Mesenchymal stem cell (in vitro differentiated cells and primary cell): Measurements from ENCODE around the gene HOXA13.

Source experiments
- DNase-seq: peaks from one replicate; pipeline ENCODE4 v3.0.0-alpha.2; 2013
- H2AFZ ChIP-seq: one replicate; pipeline ENCODE4 v1.6.1; 2013; ENCODE audit warnings: low read depth, mild to moderate bottlenecking, control low read depth, inconsistent platforms, low read length, moderate library complexity
- H2AK5ac ChIP-seq: 2 replicates; pipeline ENCODE4 v1.6.1; 2013; ENCODE audit warnings: low read length, moderate library complexity, mild to moderate bottlenecking, inconsistent platforms; ENCODE audit not compliant: severe bottlenecking
- H2BK120ac ChIP-seq: one replicate; pipeline ENCODE4 v1.6.1; 2013; ENCODE audit warnings: low read depth, mild to moderate bottlenecking, inconsistent platforms, low read length, moderate library complexity
- H2BK12ac ChIP-seq, 2 experiments: one replicate each; pipeline ENCODE4 v1.6.1; 2013; ENCODE audit warnings: inconsistent platforms in 2 of 2, low read length in 2 of 2, mild to moderate bottlenecking in 2 of 2, moderate library complexity in 2 of 2, control low read depth in 1 of 2
- H2BK15ac ChIP-seq: one replicate; pipeline ENCODE4 v1.6.1; 2013; ENCODE audit warnings: mild to moderate bottlenecking, low read depth, inconsistent platforms; ENCODE audit not compliant: poor library complexity, severe bottlenecking
- H2BK5ac ChIP-seq: 2 replicates; pipeline ENCODE4 v1.6.1; 2013; ENCODE audit warnings: low read depth, mild to moderate bottlenecking, low read length, control low read depth, inconsistent platforms; ENCODE audit not compliant: poor library complexity, severe bottlenecking
- H3K14ac ChIP-seq, 2 experiments: one replicate each; pipeline ENCODE4 v1.6.1; 2013; ENCODE audit warnings: inconsistent platforms in 2 of 2, low read length in 2 of 2, control low read depth in 1 of 2, mild to moderate bottlenecking in 1 of 2, moderate library complexity in 1 of 2
- H3K18ac ChIP-seq, 2 experiments: one replicate each; pipeline ENCODE4 v1.6.1; 2013; ENCODE audit warnings: inconsistent platforms in 2 of 2, low read length in 2 of 2, control low read depth in 1 of 2, low read depth in 1 of 2, mild to moderate bottlenecking in 1 of 2
- H3K23ac ChIP-seq, 2 experiments: one replicate each; pipeline ENCODE4 v1.6.1; 2013; ENCODE audit warnings: inconsistent platforms in 2 of 2, low read length in 2 of 2, mild to moderate bottlenecking in 2 of 2, moderate library complexity in 2 of 2, control low read depth in 1 of 2
- H3K27ac ChIP-seq: 2 replicates; pipeline ENCODE4 v1.5.1; 2013; ENCODE audit warnings: mild to moderate bottlenecking, moderate library complexity, low read length, control low read depth, inconsistent platforms; ENCODE audit not compliant: poor library complexity, severe bottlenecking
- H3K27me3 ChIP-seq, 2 experiments: 2 replicates each; pipeline versions ENCODE4 v1.6.1 to v1.7.0; 2013; ENCODE audit warnings: low read length in 2 of 2, mild to moderate bottlenecking in 2 of 2, moderate library complexity in 2 of 2, control low read depth in 1 of 2, inconsistent platforms in 1 of 2; ENCODE audit not compliant: control insufficient read depth in 1 of 2, insufficient read depth in 1 of 2
- H3K36me3 ChIP-seq, 2 experiments: 2 replicates each; pipeline versions ENCODE4 v1.6.1 to v1.7.0; 2013; ENCODE audit warnings: low read length in 2 of 2, control low read depth in 1 of 2, inconsistent platforms in 1 of 2, low read depth in 1 of 2, mild to moderate bottlenecking in 1 of 2; ENCODE audit not compliant: insufficient read depth in 2 of 2, control insufficient read depth in 1 of 2
- H3K4ac ChIP-seq, 2 experiments: one replicate each; pipeline ENCODE4 v1.6.1; 2013; ENCODE audit warnings: inconsistent platforms in 2 of 2, low read length in 2 of 2, mild to moderate bottlenecking in 2 of 2, moderate library complexity in 2 of 2, control low read depth in 1 of 2, low read depth in 1 of 2
- H3K4me1 ChIP-seq: 2 replicates; pipeline ENCODE4 v1.6.1; 2013; ENCODE audit warnings: low read depth, low read length, control low read depth; ENCODE audit not compliant: control insufficient read depth, insufficient read depth
- H3K4me2 ChIP-seq: 2 replicates; pipeline ENCODE4 v1.6.1; 2013; ENCODE audit warnings: low read length, mild to moderate bottlenecking, inconsistent platforms; ENCODE audit not compliant: poor library complexity, severe bottlenecking
- H3K4me3 ChIP-seq, 2 experiments: 2 replicates each; pipeline versions ENCODE4 v1.5.1 to v1.7.0; 2013; ENCODE audit warnings: low read length in 2 of 2, mild to moderate bottlenecking in 2 of 2, control low read depth in 1 of 2, low read depth in 1 of 2; ENCODE audit not compliant: insufficient read depth in 1 of 2
- H3K79me1 ChIP-seq: replicated peaks from 2 replicates; pipeline ENCODE4 v1.6.1; 2013; ENCODE audit warnings: mild to moderate bottlenecking, control low read depth, low read length, inconsistent platforms; ENCODE audit not compliant: poor library complexity, severe bottlenecking
- H3K9ac ChIP-seq: 2 replicates; pipeline ENCODE4 v1.7.0; 2013; ENCODE audit warnings: mild to moderate bottlenecking, low read length, moderate library complexity
- H3K9me3 ChIP-seq: 2 replicates; pipeline ENCODE4 v1.7.0; 2013; ENCODE audit warnings: mild to moderate bottlenecking, low read length; ENCODE audit not compliant: control insufficient read depth
- H4K8ac ChIP-seq: one replicate; pipeline ENCODE4 v1.6.1; 2013; ENCODE audit warnings: inconsistent platforms, mild to moderate bottlenecking, low read length, moderate library complexity
- H4K91ac ChIP-seq: one replicate; pipeline ENCODE4 v1.6.1; 2013; ENCODE audit warnings: mild to moderate bottlenecking, low read length, inconsistent platforms
- WGBS: methylation state at CpG from one replicate; pipeline ENCODE4 v1.1.7; 2013; ENCODE audit warnings: mixed read lengths; 5-methylcytosine and 5-hydroxymethylcytosine counted together

Gene HOXA13

DNA sequence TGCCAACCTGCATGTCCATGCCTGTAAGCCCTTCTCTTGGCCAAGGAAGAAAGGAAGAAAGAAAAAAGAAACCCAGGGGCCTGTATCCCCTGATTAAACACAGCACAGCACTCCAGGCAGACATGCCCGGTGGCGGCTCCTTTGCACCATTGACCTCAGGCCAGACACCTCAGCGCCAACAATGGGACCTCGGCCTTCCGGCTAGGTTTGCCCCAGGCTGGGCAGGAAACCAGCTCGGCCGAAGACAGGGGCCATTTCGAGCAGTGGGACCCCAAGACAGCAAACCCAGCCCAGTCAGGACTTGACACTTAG lies 28.6 kb downstream of the HOXA13 start:
- Histone ChIP-seq H3K27ac (peak overlapping the region; percentile 91), H2BK120ac (peak overlapping the region; percentile 84), H2BK15ac (no peak overlapping the region), H3K27me3 (peaks cover 0 to 8% of the 10 kb centered on the region in 2 experiments), H3K9me3 (no peaks in the 10 kb centered on the region), H3K4me3 (peak overlapping the region; percentile 57 to 92), H2AFZ (no peak overlapping the region), H2AK5ac (no peak overlapping the region), H3K4ac (peak overlapping the region in 1 of 2 experiments; percentile 35), H3K36me3 (peaks cover 4 to 66% of the 10 kb centered on the region in 2 experiments), H3K79me1 (no peaks in the 10 kb centered on the region), H3K4me1 (peaks cover 5% of the 10 kb centered on the region), H4K91ac (no peak overlapping the region), H3K23ac (no peak overlapping the region), H3K14ac (peak overlapping the region in 1 of 2 experiments; percentile 79), H2BK12ac (peak overlapping the region; percentile 47 to 57), H2BK5ac (peak overlapping the region; percentile 71), H3K4me2 (peak overlapping the region; percentile 60), H3K18ac (peak overlapping the region; percentile 65 to 67), H3K9ac (peak overlapping the region; percentile 90), H4K8ac (no peak overlapping the region)
- 4% methylated on average over 8 of the region's 8 CpGs for WGBS
- peak; percentile 52 for DNase-seq

DNA sequence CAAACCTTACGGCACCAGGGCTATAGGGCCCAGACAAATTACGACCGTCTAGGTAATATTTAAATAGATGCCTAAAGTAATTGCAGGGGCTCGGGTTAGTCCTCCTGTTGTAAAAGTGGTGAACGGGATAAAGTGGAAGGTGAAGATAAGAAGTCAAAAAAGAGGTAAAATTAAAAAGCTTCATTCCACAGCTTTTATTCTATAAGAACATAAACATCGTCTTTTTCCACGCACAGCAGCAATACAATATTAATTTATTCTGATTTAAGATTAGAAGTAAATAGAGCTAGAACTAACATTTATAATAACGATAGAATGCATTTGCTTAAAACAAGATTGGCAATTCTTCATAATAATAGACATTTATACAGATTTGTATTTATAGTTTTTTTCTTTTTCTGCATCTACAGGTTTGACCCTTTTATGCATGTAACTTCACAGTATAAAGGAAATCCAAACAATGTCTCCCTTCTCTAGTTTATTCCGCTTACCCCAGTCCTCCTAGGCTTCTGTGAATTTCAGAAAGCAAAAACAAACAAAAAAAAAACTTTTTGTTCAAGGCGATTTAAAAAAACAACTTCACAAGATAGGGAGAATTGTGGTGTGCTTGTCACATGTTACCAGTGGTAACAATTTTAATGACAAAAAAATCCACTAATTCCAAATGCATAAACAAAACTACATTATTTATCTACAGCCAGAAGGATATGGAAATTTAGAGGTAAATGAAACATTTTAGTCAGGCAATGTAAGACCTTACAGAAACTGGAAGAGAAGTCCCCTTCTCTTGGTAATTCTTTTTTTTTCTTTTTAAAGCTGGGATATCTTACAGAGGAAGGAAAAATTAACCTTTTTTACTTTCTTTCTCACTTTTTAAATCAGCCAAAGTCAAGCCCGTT lies 29.2 kb downstream of the HOXA13 start:
- no peak overlapping the region for H4K91ac ChIP-seq
- H3K79me1 ChIP-seq = no peaks in the 10 kb centered on the region
- H3K4me1 ChIP-seq = peaks cover 9% of the 10 kb centered on the region
- peaks cover 0 to 8% of the 10 kb centered on the region in 2 experiments for H3K27me3 ChIP-seq
- H2BK12ac ChIP-seq = no peak overlapping the region
- peak overlapping the region; percentile 60 for H3K4me2 ChIP-seq
- H3K4ac ChIP-seq = peak overlapping the region in 1 of 2 experiments; percentile 86
- no peak for DNase-seq
- peak overlapping the region; percentile 75 for H2BK5ac ChIP-seq
- WGBS = 16% methylated on average over 4 of the region's 11 CpGs
- peak overlapping the region; percentile 70 to 92 for H3K4me3 ChIP-seq
- no peak overlapping the region for H4K8ac ChIP-seq
- no peak overlapping the region for H2AFZ ChIP-seq
- H2BK15ac ChIP-seq = no peak overlapping the region
- no peak overlapping the region for H2AK5ac ChIP-seq
- no peak overlapping the region for H3K23ac ChIP-seq
- peak overlapping the region; percentile 90 for H3K9ac ChIP-seq
- H3K36me3 ChIP-seq = peaks cover 4 to 66% of the 10 kb centered on the region in 2 experiments
- H2BK120ac ChIP-seq = no peak overlapping the region
- no peak overlapping the region for H3K14ac ChIP-seq
- H3K18ac ChIP-seq = peak overlapping the region; percentile 58 to 97
- H3K9me3 ChIP-seq = no peaks in the 10 kb centered on the region
- H3K27ac ChIP-seq = peak overlapping the region; percentile 91

DNA sequence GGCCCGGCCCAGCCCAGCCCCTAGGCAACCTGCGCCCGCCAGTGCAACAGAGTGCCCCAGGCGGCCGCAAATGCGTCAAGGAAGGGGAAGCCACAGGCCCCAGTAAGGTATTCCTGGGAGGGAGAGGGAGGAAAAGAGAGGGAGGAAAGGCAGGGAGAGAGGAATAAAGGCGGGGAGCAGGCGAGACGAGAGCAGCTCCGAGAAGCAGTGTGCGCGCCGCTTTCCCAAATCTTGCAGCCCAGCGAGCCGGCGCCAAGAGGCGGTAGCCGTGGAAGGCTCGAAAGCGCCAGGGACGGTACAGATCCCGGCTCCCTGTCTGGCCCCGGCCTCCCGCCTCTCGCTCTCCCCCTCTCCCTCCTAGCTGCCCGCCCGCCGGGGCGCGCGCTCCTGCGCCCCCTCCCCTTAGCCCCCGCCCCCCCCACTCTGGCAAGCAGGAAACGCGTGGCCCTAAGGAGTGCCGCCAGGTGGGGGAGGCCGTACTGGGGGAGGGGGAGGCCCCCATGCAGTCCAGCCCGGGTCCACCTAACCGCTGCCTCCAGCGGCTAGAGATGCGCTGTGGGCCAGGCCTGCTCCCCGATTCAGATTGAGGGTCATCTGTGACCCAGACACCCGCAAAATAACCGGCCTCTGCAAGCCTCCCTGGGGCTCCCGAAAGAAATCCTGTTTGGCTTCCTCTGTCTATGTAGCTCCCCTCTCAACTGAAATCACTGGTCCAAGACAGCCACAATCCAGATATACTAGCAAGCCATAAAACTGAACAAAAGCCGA lies 30.0 kb downstream of the HOXA13 start:
- H3K14ac ChIP-seq = peak overlapping the region in 1 of 2 experiments; percentile 98
- H3K23ac ChIP-seq = peak overlapping the region; percentile 73 to 98
- peak overlapping the region; percentile 89 for H2BK120ac ChIP-seq
- H3K36me3 ChIP-seq = peaks cover 4 to 68% of the 10 kb centered on the region in 2 experiments
- peak overlapping the region; percentile 54 for H3K4me2 ChIP-seq
- H3K9me3 ChIP-seq = no peaks in the 10 kb centered on the region
- peak overlapping the region; percentile 87 to 95 for H3K4ac ChIP-seq
- H3K4me1 ChIP-seq = peaks cover 15% of the 10 kb centered on the region
- peak overlapping the region; percentile 88 for H4K8ac ChIP-seq
- peaks cover 0 to 8% of the 10 kb centered on the region in 2 experiments for H3K27me3 ChIP-seq
- peak overlapping the region; percentile 85 for H2BK15ac ChIP-seq
- H3K79me1 ChIP-seq = no peaks in the 10 kb centered on the region
- H2BK5ac ChIP-seq = peak overlapping the region; percentile 96
- peak; percentile 66 for DNase-seq
- H2BK12ac ChIP-seq = peak overlapping the region; percentile 75 to 93
- H4K91ac ChIP-seq = peak overlapping the region; percentile 80
- H3K27ac ChIP-seq = peak overlapping the region; percentile 93
- peak overlapping the region; percentile 56 for H2AK5ac ChIP-seq
- H2AFZ ChIP-seq = peak overlapping the region; percentile 34
- 3% methylated on average over 24 of the region's 46 CpGs for WGBS
- H3K18ac ChIP-seq = peak overlapping the region; percentile 87 to 97
- H3K4me3 ChIP-seq = peak overlapping the region; percentile 70 to 92
- H3K9ac ChIP-seq = peak overlapping the region; percentile 90
